ENCODE data around the gene ATP10D. TPM values are rescaled to one million over a fixed set of nuclear protein-coding genes. Genes with fewer than 3 reads are reported as not detected.

ATP10D gene
- total RNA-seq, 2 experiments from 2014 or later, result 4.1 to 4.7 TPM

GRCh38 chr4:47567511-47567910, 82.4 kb downstream of the ATP10D start:
- H3K4me3 Mint-ChIP-seq, result no peak overlapping the region
- H3K27me3 Mint-ChIP-seq, result no peaks in the 10 kb centered on the region
- POLR2A ChIA-PET, result no interaction called here
- DNase-seq, result no peak
- no peaks in the 10 kb centered on the region for H3K36me3 Mint-ChIP-seq (ENCODE audit: low read depth)
- no peak for TF ChIP-seq CTCF (IDR thresholded peaks at IDR 0.05)
- intact Hi-C loops (cut with micrococcal nuclease), result no loop called here
- H3K27ac Mint-ChIP-seq, result no peak overlapping the region
- CTCF ChIA-PET, result interaction anchor here (1.3 to 3.2 kb wide), 3 partner anchors 82 to 104 kb away, joined by 4 to 12 read pairs (median 5); partner anchors contain the start of genes ATP10D and COMMD8
- peaks cover under 1% of the 10 kb centered on the region for H3K4me1 Mint-ChIP-seq (ENCODE audit: low read depth)
- ATAC-seq, result no peak
- no peaks in the 10 kb centered on the region for H3K9me3 Mint-ChIP-seq

- Mint-ChIP-seq H3K36me3 (ENCODE audit: low read depth) (no peaks in the 10 kb centered on the region), H3K27ac (no peak overlapping the region), H3K4me1 (ENCODE audit: low read depth) (no peaks in the 10 kb centered on the region), H3K27me3 (no peaks in the 10 kb centered on the region), H3K9me3 (no peaks in the 10 kb centered on the region), H3K4me3 (no peak overlapping the region)
- CTCF ChIA-PET, result interaction anchor here (1.1 kb wide), 1 partner anchor 9 kb away, joined by 5 read pairs; no protein-coding TSS in a partner anchor
- ATAC-seq (no peak), DNase-seq (no peak)
- TF ChIP-seq CTCF (IDR thresholded peaks at IDR 0.05), result no peak
- intact Hi-C loops (cut with micrococcal nuclease), result no loop called here
- POLR2A ChIA-PET, result no interaction called here
Observed at GRCh38 chr4:47570816-47571215, 85.7 kb downstream of the ATP10D start.

- DNase-seq (no peak), ATAC-seq (no peak)
- no peaks in the 10 kb centered on the region for H3K4me1 Mint-ChIP-seq (ENCODE audit: low read depth)
- H3K27ac Mint-ChIP-seq, result no peak overlapping the region
- H3K27me3 Mint-ChIP-seq, result no peaks in the 10 kb centered on the region
- H3K36me3 Mint-ChIP-seq (ENCODE audit: low read depth), result no peaks in the 10 kb centered on the region
- no peaks in the 10 kb centered on the region for H3K9me3 Mint-ChIP-seq
- CTCF ChIA-PET, result interaction anchor here (0.8 to 1.1 kb wide), 3 partner anchors 8 to 729 kb away, joined by 3 to 4 read pairs (median 3); no protein-coding TSS in a partner anchor
- POLR2A ChIA-PET, result no interaction called here
- H3K4me3 Mint-ChIP-seq, result no peak overlapping the region
- TF ChIP-seq CTCF (IDR thresholded peaks at IDR 0.05), result no peak
- intact Hi-C loops (cut with micrococcal nuclease), result no loop called here
Observed at GRCh38 chr4:47572981-47573380, 87.9 kb downstream of the ATP10D start.

- H3K9me3 Mint-ChIP-seq, result no peaks in the 10 kb centered on the region
- H3K27me3 Mint-ChIP-seq, result no peaks in the 10 kb centered on the region
- CTCF ChIA-PET, result no interaction called here
- TF ChIP-seq CTCF (IDR thresholded peaks at IDR 0.05), result no peak
- DNase-seq, result no peak
- H3K4me3 Mint-ChIP-seq, result no peak overlapping the region
- intact Hi-C loops (cut with micrococcal nuclease), result no loop called here
- H3K4me1 Mint-ChIP-seq (ENCODE audit: low read depth), result no peaks in the 10 kb centered on the region
- H3K27ac Mint-ChIP-seq, result no peak overlapping the region
- POLR2A ChIA-PET, result no interaction called here
- H3K36me3 Mint-ChIP-seq (ENCODE audit: low read depth), result peaks cover 1% of the 10 kb centered on the region
- ATAC-seq, result no peak
Observed at GRCh38 chr4:47577779-47578553, 92.9 kb downstream of the ATP10D start.

GRCh38 chr4:47579235-47579634, 94.2 kb downstream of the ATP10D start:
- intact Hi-C loops (cut with micrococcal nuclease), result no loop called here
- no peak for DNase-seq
- no peaks in the 10 kb centered on the region for H3K4me1 Mint-ChIP-seq (ENCODE audit: low read depth)
- H3K4me3 Mint-ChIP-seq, result no peak overlapping the region
- no peak for TF ChIP-seq CTCF (IDR thresholded peaks at IDR 0.05)
- H3K27ac Mint-ChIP-seq, result no peak overlapping the region
- ChIA-PET POLR2A (interaction anchor here (0.6 kb wide), 1 partner anchor 741 kb away, joined by 3 read pairs; no protein-coding TSS in a partner anchor), CTCF (no interaction called here)
- peaks cover 1% of the 10 kb centered on the region for H3K36me3 Mint-ChIP-seq (ENCODE audit: low read depth)
- no peak for ATAC-seq
- H3K27me3 Mint-ChIP-seq, result no peaks in the 10 kb centered on the region
- H3K9me3 Mint-ChIP-seq, result no peaks in the 10 kb centered on the region

All from activated CD8-positive, alpha-beta T cell treated with anti-CD3 and anti-CD28 coated beads for 36 hours (primary cell).